HepG2 (cell line): Measurements from ENCODE around the gene PSME3IP1. TPM values are rescaled to one million over a fixed set of nuclear protein-coding genes. Genes with fewer than 3 reads are reported as not detected.

Experiments
- CCAR2 ChIP-seq: fragments of 200-400 bp; formaldehyde crosslinking; optimal IDR thresholded peaks from 2 replicates; pipeline ENCODE3; 2018; ENCODE audit warnings: low read depth, mild to moderate bottlenecking, low read length, moderate library complexity
- CSRNP2 ChIP-seq: sonication (generic); formaldehyde crosslinking; conservative IDR thresholded peaks from 2 replicates; pipeline ENCODE4 v1.8.0; 2022; ENCODE audit warnings: low read depth, missing genetic modification reagents
- CTCF ChIP-seq: sonication (generic); formaldehyde crosslinking; IDR thresholded peaks from 2 replicates; pipeline ENCODE4 v1.5.0; 2020; ENCODE audit warnings: mild to moderate bottlenecking, missing genetic modification reagents, moderate library complexity
- DMAP1 ChIP-seq: IDR thresholded peaks from 2 replicates; pipeline ENCODE4 v1.6.1; 2016
- HNRNPUL1 ChIP-seq: fragments of 200-400 bp; formaldehyde crosslinking; IDR thresholded peaks from 2 replicates; pipeline ENCODE4 v1.6.1; 2017; ENCODE audit warnings: low read depth, mild to moderate bottlenecking, low read length, moderate library complexity
- JUN ChIP-seq: sonication (generic); formaldehyde crosslinking; IDR thresholded peaks from 2 replicates; pipeline ENCODE4 v1.4.0; 2020; ENCODE audit warnings: mild to moderate bottlenecking, missing genetic modification reagents
- KLF15 ChIP-seq: sonication (generic); formaldehyde crosslinking; IDR thresholded peaks from 2 replicates; pipeline ENCODE4 v1.8.1; 2023; ENCODE audit warnings: borderline replicate concordance, mild to moderate bottlenecking, inconsistent platforms, missing genetic modification reagents, mixed read lengths
- MBD4 ChIP-seq: IDR thresholded peaks from 2 replicates; pipeline ENCODE4 v1.6.1; 2012; ENCODE audit warnings: low read length, inconsistent platforms, borderline replicate concordance
- NFATC3 ChIP-seq: sonication (generic); formaldehyde crosslinking; IDR thresholded peaks from 2 replicates; pipeline ENCODE4 v1.5.1; 2020; ENCODE audit warnings: mild to moderate bottlenecking, missing genetic modification reagents
- PAWR ChIP-seq: sonication (generic); formaldehyde crosslinking; IDR thresholded peaks from 2 replicates; pipeline ENCODE4 v1.4.0; 2020; ENCODE audit warnings: missing genetic modification reagents, mild to moderate bottlenecking, borderline replicate concordance
- SRY ChIP-seq: sonication (generic); formaldehyde crosslinking; IDR thresholded peaks from 2 replicates; pipeline ENCODE4 v1.8.0; 2022; ENCODE audit warnings: mild to moderate bottlenecking, missing genetic modification reagents
- TAF1 ChIP-seq: sonication (generic); formaldehyde crosslinking; IDR thresholded peaks from 2 replicates; pipeline ENCODE4 v1.4.0; 2020; ENCODE audit warnings: missing genetic modification reagents
- TFAP4 ChIP-seq: sonication (generic); IDR thresholded peaks from 2 replicates; pipeline ENCODE4 v1.6.1; 2016; ENCODE audit warnings: low read depth, borderline replicate concordance
- ZBTB37 ChIP-seq: sonication (generic); formaldehyde crosslinking; IDR thresholded peaks from 2 replicates; pipeline ENCODE4 v1.4.0; 2020; ENCODE audit warnings: mild to moderate bottlenecking, missing genetic modification reagents
- ZBTB42 ChIP-seq: sonication (generic); formaldehyde crosslinking; IDR thresholded peaks from 2 replicates; pipeline ENCODE4 v1.5.0; 2020; ENCODE audit warnings: mild to moderate bottlenecking, missing genetic modification reagents
- ZFP37 ChIP-seq: sonication (generic); formaldehyde crosslinking; IDR thresholded peaks from 2 replicates; pipeline ENCODE4 v1.4.0; 2020; ENCODE audit warnings: missing genetic modification reagents, borderline replicate concordance
- ZFX ChIP-seq: sonication (generic); formaldehyde crosslinking; IDR thresholded peaks from 2 replicates; pipeline ENCODE4 v1.4.0; 2020; ENCODE audit warnings: mild to moderate bottlenecking, low read depth, missing genetic modification reagents, moderate library complexity
- ZMAT5 ChIP-seq: sonication (generic); formaldehyde crosslinking; IDR thresholded peaks from 2 replicates; pipeline ENCODE4 v1.5.0; 2020; ENCODE audit warnings: mild to moderate bottlenecking, low read depth, missing genetic modification reagents, borderline replicate concordance
- ZNF136 ChIP-seq: sonication (generic); formaldehyde crosslinking; IDR thresholded peaks from 2 replicates; pipeline ENCODE4 v1.8.1; 2022; ENCODE audit warnings: low read depth, mild to moderate bottlenecking, moderate library complexity, missing genetic modification reagents
- ZNF274 ChIP-seq: sonication (generic); formaldehyde crosslinking; IDR thresholded peaks from 2 replicates; pipeline ENCODE4 v1.5.1; 2020; ENCODE audit warnings: mild to moderate bottlenecking, missing genetic modification reagents
- ZNF282 ChIP-seq: fragments of 450-650 bp; IDR thresholded peaks from 2 replicates; pipeline ENCODE4 v1.6.1; 2018; ENCODE audit not compliant: partially characterized antibody
- ZNF354B ChIP-seq: sonication (generic); formaldehyde crosslinking; IDR thresholded peaks from 2 replicates; pipeline ENCODE4 v1.8.0; 2022; ENCODE audit warnings: mild to moderate bottlenecking, missing genetic modification reagents
- ZNF574 ChIP-seq: sonication (generic); formaldehyde crosslinking; IDR thresholded peaks from 2 replicates; pipeline ENCODE4 v1.4.0; 2020; ENCODE audit warnings: missing genetic modification reagents
- polyA plus RNA-seq, 8 experiments: library from polyadenylated mRNA; depleted of rRNA in 3 of 8; stranded (reverse) in 7 of 8; unstranded in 1 of 8; fragments of >200 nt; fragmentation: Illumina TruSeq in 4 of 8; extraction: Trizol in 4 of 8; gene quantifications; 2 replicates each; pipeline versions ENCODE4 v1.2.1 to v1.2.3, GENCODE V29; 2011 to 2016; ENCODE audit warnings: low read depth in 4 of 8, missing spikeins in 1 of 8, mixed read lengths in 1 of 8; ENCODE audit not compliant: insufficient read depth in 1 of 8
- total RNA-seq, 5 experiments: library from RNA; depleted of rRNA; stranded (reverse); fragments of >200 nt; fragmentation: Illumina TruSeq; extraction: Trizol; gene quantifications; 2 replicates each; pipeline ENCODE4 v1.2.3, GENCODE V29; 2016; ENCODE audit warnings: low read depth in 1 of 5

PSME3IP1 gene
- total and polyA plus RNA-seq, 2 of the 13 experiments (the other 11 are each of a cell fraction or from before 2014, with no cell fraction given), result 90.8 to 99.8 TPM

- TF ChIP-seq ZNF574 (CRISPR knock-in tag) (no peak), MBD4 (no peak), ZBTB37 (CRISPR knock-in tag) (no peak), ZFP37 (CRISPR knock-in tag) (no peak), TFAP4 (no peak), ZNF354B (CRISPR knock-in tag) (no peak), DMAP1 (no peak; the same call in 1 of the 2 replicates), SRY (CRISPR knock-in tag) (no peak), KLF15 (CRISPR knock-in tag) (no peak), CCAR2 (no peak), ZNF282 (no peak), ZNF136 (CRISPR knock-in tag) (no peak), CSRNP2 (no peak), NFATC3 (CRISPR knock-in tag) (no peak), ZBTB42 (no peak), CTCF (CRISPR knock-in tag) (no peak), ZFX (CRISPR knock-in tag) (no peak), TAF1 (CRISPR knock-in tag) (no peak), ZMAT5 (CRISPR knock-in tag) (no peak), ZNF274 (CRISPR knock-in tag) (no peak), JUN (peak; percentile 96), HNRNPUL1 (no peak), PAWR (no peak)
Measured at GRCh38 chr16:57194512-57194911, 8.7 kb upstream of the PSME3IP1 start (continued).
